Caco-2 (cell line): ENCODE results near the gene PLA2G2F. TPM values are rescaled to one million over a fixed set of nuclear protein-coding genes. Genes with fewer than 3 reads are reported as not detected.

Experiments
- BruUV-seq: library from RNA; stranded (reverse); fragments of 400-500 nt; replicated peaks from 2 replicates; lab custom pipeline; 2021; lab: Mats Ljungman, UMichigan
- CTCF ChIA-PET: fragments of 300-600 bp; sonication (Branson Sonifier 250); formaldehyde crosslinking; loops from one replicate; lab custom pipeline; 2022; ENCODE audit warnings: antibody characterized with exemption; lab: Charles Lee
- POLR2A ChIA-PET: fragments of 300-600 bp; sonication (Branson Sonifier 250); formaldehyde crosslinking; loops from one replicate; lab custom pipeline; 2022; ENCODE audit warnings: antibody characterized with exemption; lab: Charles Lee
- DNase-seq, 2 experiments: peaks; one replicate each; pipeline versions ENCODE4 v3.0.0 to v3.0.0-alpha.2; 2020 to 2022
- H3K27me3 ChIP-seq: replicated peaks from 2 replicates; pipeline ENCODE4 v1.6.0; 2011; ENCODE audit warnings: low read length; ENCODE audit not compliant: control insufficient read depth, insufficient read depth
- H3K36me3 ChIP-seq: 2 replicates; pipeline ENCODE4 v1.5.1; 2011; ENCODE audit warnings: low read length; ENCODE audit not compliant: control insufficient read depth, insufficient read depth
- H3K4me1 ChIP-seq: fragments of 250-450 bp; sonication (Bioruptor Pico); 2 replicates; pipeline ENCODE4 v1.5.1; 2020; ENCODE audit warnings: mild to moderate bottlenecking
- H3K4me3 ChIP-seq: 2 replicates; pipeline ENCODE4 v1.5.1; 2011; ENCODE audit warnings: low read depth, mild to moderate bottlenecking, control low read depth, low read length
- H3K9me3 ChIP-seq: fragments of 250-450 bp; sonication (Bioruptor Pico); 2 replicates; pipeline ENCODE4 v1.5.1; 2020; ENCODE audit warnings: mild to moderate bottlenecking, moderate library complexity
- H3K27ac Mint-ChIP-seq: one replicate; pipeline ENCODE4 v1.8.0; 2022; ENCODE audit warnings: mixed read lengths; ENCODE audit not compliant: unreplicated experiment
- H3K27me3 Mint-ChIP-seq: one replicate; pipeline ENCODE4 v1.8.0; 2022; ENCODE audit warnings: mixed read lengths; ENCODE audit not compliant: insufficient read depth, unreplicated experiment
- H3K36me3 Mint-ChIP-seq: one replicate; pipeline ENCODE4 v1.8.0; 2022; ENCODE audit warnings: mild to moderate bottlenecking, mixed read lengths; ENCODE audit not compliant: insufficient read depth, unreplicated experiment
- H3K4me1 Mint-ChIP-seq: one replicate; pipeline ENCODE4 v1.8.0; 2022; ENCODE audit warnings: low read depth, mixed read lengths; ENCODE audit not compliant: unreplicated experiment
- H3K4me3 Mint-ChIP-seq: one replicate; pipeline ENCODE4 v1.8.0; 2022; ENCODE audit warnings: mild to moderate bottlenecking, moderate library complexity, mixed read lengths; ENCODE audit not compliant: unreplicated experiment
- H3K9me3 Mint-ChIP-seq: one replicate; pipeline ENCODE4 v1.8.0; 2022; ENCODE audit warnings: mixed read lengths; ENCODE audit not compliant: unreplicated experiment
- CTCF ChIP-seq, 2 experiments: fragments of 200-600 bp in 1 of 2; IDR thresholded peaks; 1 replicate in 1 of 2; 2 replicates in 1 of 2; pipeline versions ENCODE4 v1.5.1 to v1.8.0; 2011 to 2022; ENCODE audit warnings: antibody characterized with exemption in 1 of 2, control low read depth in 1 of 2, inconsistent platforms in 1 of 2, low read depth in 1 of 2, low read length in 1 of 2, mild to moderate bottlenecking in 1 of 2, moderate library complexity in 1 of 2; ENCODE audit not compliant: insufficient read depth in 1 of 2, severe bottlenecking in 1 of 2, unreplicated experiment in 1 of 2
- intact Hi-C: fragments of 100-400 bp; cut with micrococcal nuclease; formaldehyde crosslinking; loops from one replicate; pipeline ENCODE4 v1.10.0; 2022; ENCODE audit not compliant: unreplicated experiment
- total RNA-seq: library from RNA; stranded (reverse); gene quantifications from 2 replicates; pipeline ENCODE4 v1.2.3, GENCODE V29; 2022

PLA2G2F gene
- total RNA-seq, 1 experiment from 2014 or later, result not detected

- Histone ChIP-seq H3K4me1 (no peaks in the 10 kb centered on the region), H3K36me3 (no peaks in the 10 kb centered on the region), H3K4me3 (no peak overlapping the region), H3K27me3 (no peaks in the 10 kb centered on the region), H3K9me3 (no peaks in the 10 kb centered on the region)
- H3K27ac Mint-ChIP-seq, result no peak overlapping the region
- no peaks in the 10 kb centered on the region for H3K27me3 Mint-ChIP-seq
- CTCF ChIA-PET, result interaction anchor here (0.7 kb wide), 1 partner anchor 194 kb away, joined by 3 read pairs; no protein-coding TSS in a partner anchor
- intact Hi-C loops, result no loop called here
- H3K36me3 Mint-ChIP-seq, result no peaks in the 10 kb centered on the region
- no peak for DNase-seq
- H3K9me3 Mint-ChIP-seq, result peaks cover 9% of the 10 kb centered on the region
- no peak overlapping the region for H3K4me3 Mint-ChIP-seq
- no TSS peak for BruUV-seq
- no peaks in the 10 kb centered on the region for H3K4me1 Mint-ChIP-seq
- TF ChIP-seq CTCF (IDR thresholded peaks at IDR 0.05; ENCODE audit: insufficient read depth in 1 of 2, low read depth in 1 of 2, low read length in 1 of 2, severe bottlenecking in 1 of 2, unreplicated experiment in 1 of 2), result no peak
- POLR2A ChIA-PET, result no interaction called here
Observed at GRCh38 chr1:20109223-20109856, 29.8 kb upstream of the PLA2G2F start.

GRCh38 chr1:20110679-20111078 lies 28.4 kb upstream of the PLA2G2F start:
- no peaks in the 10 kb centered on the region for H3K27me3 ChIP-seq
- H3K4me1 Mint-ChIP-seq, result no peaks in the 10 kb centered on the region
- H3K9me3 Mint-ChIP-seq, result peaks cover 9% of the 10 kb centered on the region
- no peak for DNase-seq
- H3K4me3 ChIP-seq, result no peak overlapping the region
- no peaks in the 10 kb centered on the region for H3K9me3 ChIP-seq
- no peaks in the 10 kb centered on the region for H3K27me3 Mint-ChIP-seq
- intact Hi-C loops, result no loop called here
- ChIA-PET CTCF (no interaction called here), POLR2A (no interaction called here)
- no peaks in the 10 kb centered on the region for H3K36me3 Mint-ChIP-seq
- H3K4me1 ChIP-seq, result no peaks in the 10 kb centered on the region
- TF ChIP-seq CTCF (IDR thresholded peaks at IDR 0.05; ENCODE audit: insufficient read depth in 1 of 2, low read depth in 1 of 2, low read length in 1 of 2, severe bottlenecking in 1 of 2, unreplicated experiment in 1 of 2), result no peak
- H3K36me3 ChIP-seq, result no peaks in the 10 kb centered on the region
- no peak overlapping the region for H3K27ac Mint-ChIP-seq
- BruUV-seq, result no TSS peak
- H3K4me3 Mint-ChIP-seq, result no peak overlapping the region

GRCh38 chr1:20111452-20111851 lies 27.7 kb upstream of the PLA2G2F start:
- no TSS peak for BruUV-seq
- Histone ChIP-seq H3K27me3 (no peaks in the 10 kb centered on the region), H3K36me3 (no peaks in the 10 kb centered on the region), H3K9me3 (no peaks in the 10 kb centered on the region), H3K4me3 (no peak overlapping the region), H3K4me1 (no peaks in the 10 kb centered on the region)
- H3K4me1 Mint-ChIP-seq, result no peaks in the 10 kb centered on the region
- CTCF ChIA-PET, result no interaction called here
- no peaks in the 10 kb centered on the region for H3K27me3 Mint-ChIP-seq
- TF ChIP-seq CTCF (IDR thresholded peaks at IDR 0.05; ENCODE audit: insufficient read depth in 1 of 2, low read depth in 1 of 2, low read length in 1 of 2, severe bottlenecking in 1 of 2, unreplicated experiment in 1 of 2), result no peak
- H3K36me3 Mint-ChIP-seq, result no peaks in the 10 kb centered on the region
- intact Hi-C loops, result no loop called here
- no peak overlapping the region for H3K27ac Mint-ChIP-seq
- H3K4me3 Mint-ChIP-seq, result no peak overlapping the region
- no peak for DNase-seq
- peaks cover 5% of the 10 kb centered on the region for H3K9me3 Mint-ChIP-seq
- POLR2A ChIA-PET, result no interaction called here
